GM12801 (cell line): ENCODE measurements around the gene FOXN3.

Experiments
- CTCF ChIP-seq: IDR thresholded peaks from one replicate; pipeline ENCODE4 v1.5.1; 2011; ENCODE audit warnings: control low read depth; ENCODE audit not compliant: insufficient read length; ENCODE audit errors: extremely low read depth

FOXN3 gene

GRCh38 chr14:89255852-89256251 is 161.2 kb downstream of the FOXN3 start:
- TF ChIP-seq CTCF: no peak

- TF ChIP-seq CTCF: no peak
These were observed 162.0 kb downstream of the FOXN3 start for GRCh38 chr14:89255012-89255411.

GRCh38 chr14:89254166-89254909 is 162.7 kb downstream of the FOXN3 start:
- no peak for TF ChIP-seq CTCF

- TF ChIP-seq CTCF: no peak
These were observed 164.0 kb downstream of the FOXN3 start for GRCh38 chr14:89252887-89253532.

- TF ChIP-seq CTCF: no peak
These were observed 166.0 kb downstream of the FOXN3 start for GRCh38 chr14:89251061-89251460.

GRCh38 chr14:89249972-89250654 is 166.9 kb downstream of the FOXN3 start:
- no peak for TF ChIP-seq CTCF

- no peak for TF ChIP-seq CTCF
These were observed 167.9 kb downstream of the FOXN3 start for GRCh38 chr14:89249065-89249695.
